HG02763 (cell line): Measurements from ENCODE around the gene HSD17B8.

Source experiments
- ATAC-seq: cut with Tn5 transposase; IDR thresholded peaks from one replicate; pipeline ENCODE4 v1.9.1; 2021; ENCODE audit warnings: mild to moderate bottlenecking, moderate library complexity; ENCODE audit not compliant: unreplicated experiment

The HSD17B8 gene

GRCh38 chr6:33191383-33192104 is 12.9 kb upstream of the HSD17B8 start:
- ATAC-seq: no peak

GRCh38 chr6:33192105-33192646 is 12.3 kb upstream of the HSD17B8 start, which contains the start of gene COL11A2:
TSS of gene COL11A2 (minus strand) at chr6:33192467. CDS start at chr6:33192240, 227 bp downstream.
- no peak for ATAC-seq

GRCh38 chr6:33192671-33193602 is 11.5 kb upstream of the HSD17B8 start:
- ATAC-seq: no peak

GRCh38 chr6:33193619-33194018 is 10.8 kb upstream of the HSD17B8 start:
- no peak for ATAC-seq

- ATAC-seq: no peak
Observed at GRCh38 chr6:33194431-33194979, 9.9 kb upstream of the HSD17B8 start.

- ATAC-seq: no peak
Observed at GRCh38 chr6:33195304-33196165, 8.9 kb upstream of the HSD17B8 start.

- no peak for ATAC-seq
Observed at GRCh38 chr6:33197431-33198048, 6.9 kb upstream of the HSD17B8 start.

GRCh38 chr6:33198159-33198852 is 6.1 kb upstream of the HSD17B8 start:
- ATAC-seq: no peak

GRCh38 chr6:33198853-33199436 is 5.5 kb upstream of the HSD17B8 start:
- no peak for ATAC-seq

- peak; percentile 26 for ATAC-seq
Observed at GRCh38 chr6:33199687-33200218, 4.7 kb upstream of the HSD17B8 start.

GRCh38 chr6:33200219-33201146 is 4.0 kb upstream of the HSD17B8 start, which contains the start of the genes RXRB and SLC39A7:
TSS of gene RXRB (minus strand) at chr6:33200665. CDS start at chr6:33200476, 189 bp downstream.
TSS of gene SLC39A7 (plus strand) at chr6:33200867. CDS start at chr6:33201246, 379 bp downstream.
- ATAC-seq: peak; percentile 55

- no peak for ATAC-seq
Observed at GRCh38 chr6:33201147-33201545, 3.3 kb upstream of the HSD17B8 start.

GRCh38 chr6:33201935-33202334 is 2.5 kb upstream of the HSD17B8 start:
- ATAC-seq: no peak

GRCh38 chr6:33202799-33203198 is 1.7 kb upstream of the HSD17B8 start:
- no peak for ATAC-seq

GRCh38 chr6:33203443-33204164 is 851 bp upstream of the HSD17B8 start:
- no peak for ATAC-seq

- ATAC-seq: no peak
Observed at GRCh38 chr6:33204165-33204414, 365 bp upstream of the HSD17B8 start.
